ENCODE data around the gene DIO3.
"Not testable (repeated sequence)": the region's sequence is repeated elsewhere in the genome, so short reads cannot be mapped to it uniquely, and the experiment has no call there.

DIO3 gene

DNA sequence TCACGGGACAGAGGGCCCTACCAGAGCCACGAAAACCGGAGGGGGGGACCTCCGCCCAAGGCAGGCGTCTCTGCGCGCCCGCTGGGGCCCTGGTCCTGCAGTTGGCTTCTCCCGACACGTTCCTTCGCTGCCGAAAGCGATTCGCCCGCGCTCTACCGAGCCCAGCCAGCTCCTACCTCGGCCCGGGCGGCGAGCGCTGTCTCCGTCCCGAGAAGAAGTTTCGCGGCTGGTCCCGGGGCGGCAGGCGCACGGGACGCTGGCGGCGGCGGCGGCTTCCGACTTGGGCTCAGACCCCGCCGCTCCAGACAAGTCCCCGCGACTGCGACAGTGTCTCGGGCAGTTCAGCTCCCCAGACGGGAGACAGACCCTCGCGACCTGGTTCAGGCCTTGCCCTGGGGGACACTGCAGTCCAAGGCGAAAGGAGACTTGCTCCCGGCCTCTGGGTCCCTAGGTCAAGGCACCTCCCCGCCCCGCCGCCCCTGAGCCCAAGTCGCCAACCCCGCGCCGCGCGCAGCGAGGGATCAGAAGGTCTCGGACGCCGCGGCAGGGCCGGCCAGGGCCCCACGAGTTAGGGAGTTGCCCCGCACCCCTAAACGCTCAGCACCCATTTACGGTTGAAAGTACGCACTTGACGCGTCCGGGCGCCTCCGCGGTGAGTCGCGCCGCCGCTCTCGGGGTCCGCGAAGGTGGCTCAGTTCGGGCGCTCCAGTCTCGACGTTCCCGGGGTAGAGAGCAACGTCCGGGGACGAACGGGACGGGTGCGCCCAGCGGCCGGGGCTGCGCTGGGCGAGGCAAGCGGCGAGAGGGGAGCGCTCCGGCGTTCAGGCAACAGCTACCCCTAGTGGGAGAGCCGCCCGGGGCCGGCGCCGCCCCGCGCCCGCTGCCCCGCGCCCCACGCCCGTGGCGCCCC, 1.4 kb upstream of the DIO3 start:
- DNase-seq: no peak

DNA sequence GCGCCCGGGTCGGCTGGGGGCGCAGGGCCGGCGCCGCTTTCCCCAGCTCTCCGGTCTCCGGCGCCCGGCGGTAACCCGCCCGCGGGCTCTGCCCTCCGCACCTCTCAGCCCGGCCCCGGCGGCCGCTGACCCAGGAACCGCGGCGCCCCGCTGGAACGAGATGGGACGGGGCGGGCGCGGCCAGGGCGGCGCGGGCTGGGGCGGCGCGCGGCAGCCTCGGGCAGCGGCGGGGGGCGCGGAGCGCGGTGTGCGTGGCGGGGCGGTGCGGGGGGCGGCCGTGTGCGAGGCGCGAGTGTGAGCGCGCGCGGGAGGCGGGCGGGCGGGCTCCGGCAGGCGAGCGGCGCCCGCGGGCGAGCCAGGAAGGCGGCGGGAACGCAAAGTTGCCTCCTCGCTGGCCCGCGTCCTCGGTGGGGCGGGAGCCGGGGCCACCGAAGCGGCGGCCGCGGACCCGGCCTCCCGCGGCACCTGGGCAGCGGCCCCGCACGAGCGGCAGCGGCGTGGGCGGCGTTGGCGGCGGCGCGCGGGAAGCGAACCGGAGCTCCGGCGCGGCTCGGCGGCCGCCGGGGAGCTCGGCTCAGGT, 671 bp upstream of the DIO3 start:
- no peak for DNase-seq

DNA sequence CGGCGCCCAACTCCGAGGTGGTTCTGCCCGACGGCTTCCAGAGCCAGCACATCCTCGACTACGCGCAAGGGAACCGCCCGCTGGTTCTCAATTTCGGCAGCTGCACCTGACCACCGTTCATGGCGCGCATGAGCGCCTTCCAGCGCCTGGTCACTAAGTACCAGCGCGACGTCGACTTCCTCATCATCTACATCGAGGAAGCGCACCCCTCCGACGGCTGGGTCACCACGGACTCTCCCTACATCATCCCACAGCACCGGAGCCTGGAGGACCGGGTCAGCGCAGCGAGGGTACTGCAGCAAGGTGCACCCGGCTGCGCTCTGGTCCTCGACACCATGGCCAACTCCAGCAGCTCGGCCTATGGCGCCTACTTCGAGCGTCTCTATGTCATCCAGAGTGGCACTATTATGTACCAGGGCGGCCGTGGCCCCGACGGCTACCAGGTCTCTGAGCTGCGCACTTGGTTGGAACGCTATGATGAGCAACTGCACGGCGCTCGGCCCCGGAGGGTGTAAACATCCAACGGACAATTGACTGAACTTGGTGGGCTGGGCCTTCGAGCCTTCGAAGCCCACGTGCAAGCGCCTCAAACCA, 699 bp downstream of the DIO3 start:
- no peak for DNase-seq

DNA sequence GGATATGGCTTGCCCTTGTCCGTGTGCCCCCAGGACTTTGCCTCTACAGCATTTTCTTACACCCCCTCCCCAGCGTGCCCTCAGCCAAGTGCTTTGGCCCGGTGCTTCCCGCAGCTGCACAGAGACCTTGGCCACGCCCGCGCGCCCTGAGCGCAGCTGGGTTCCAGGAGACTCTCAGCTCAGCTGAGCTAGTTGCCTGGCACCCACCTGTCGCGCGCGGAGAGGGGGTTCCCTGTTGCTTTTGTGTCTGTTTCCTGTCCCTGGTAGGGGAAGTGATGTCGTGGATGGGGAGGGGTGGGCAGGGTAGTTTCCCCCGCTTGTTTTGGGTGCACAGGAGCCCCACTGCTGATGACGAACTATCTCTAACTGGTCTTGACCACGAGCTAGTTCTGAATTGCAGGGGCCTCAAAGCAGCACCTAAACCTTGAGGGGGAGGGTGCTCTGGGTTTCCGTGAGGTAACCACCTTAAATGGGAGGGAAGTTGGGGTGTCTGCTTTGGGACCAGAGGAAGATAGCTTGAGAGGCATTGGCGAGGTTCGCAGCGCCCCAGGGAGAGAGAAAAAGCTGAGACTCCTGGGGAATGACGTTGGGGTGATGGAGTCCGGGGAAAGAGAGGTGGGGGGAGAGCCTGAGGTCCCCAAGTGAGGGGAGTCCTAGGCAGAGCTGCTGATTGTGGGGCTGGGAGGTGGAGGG, 1.5 kb downstream of the DIO3 start:
- DNase-seq: no peak

DNA sequence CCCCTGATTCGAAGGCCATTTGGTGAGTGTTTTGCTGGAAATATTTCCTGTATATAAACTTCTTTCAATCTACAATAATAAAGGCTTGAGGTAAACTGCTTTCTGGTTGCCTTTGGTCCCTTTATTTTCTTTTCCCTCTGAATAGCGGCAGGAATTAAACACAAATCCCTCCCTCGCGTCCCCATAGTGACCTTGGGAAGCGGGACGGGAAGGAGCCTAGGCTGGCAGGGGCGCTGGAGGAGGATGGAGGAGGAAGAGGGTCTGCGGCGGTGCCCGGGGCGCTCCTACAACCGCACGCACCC, 2.0 kb downstream of the DIO3 start:
- no peak for DNase-seq

DNA sequence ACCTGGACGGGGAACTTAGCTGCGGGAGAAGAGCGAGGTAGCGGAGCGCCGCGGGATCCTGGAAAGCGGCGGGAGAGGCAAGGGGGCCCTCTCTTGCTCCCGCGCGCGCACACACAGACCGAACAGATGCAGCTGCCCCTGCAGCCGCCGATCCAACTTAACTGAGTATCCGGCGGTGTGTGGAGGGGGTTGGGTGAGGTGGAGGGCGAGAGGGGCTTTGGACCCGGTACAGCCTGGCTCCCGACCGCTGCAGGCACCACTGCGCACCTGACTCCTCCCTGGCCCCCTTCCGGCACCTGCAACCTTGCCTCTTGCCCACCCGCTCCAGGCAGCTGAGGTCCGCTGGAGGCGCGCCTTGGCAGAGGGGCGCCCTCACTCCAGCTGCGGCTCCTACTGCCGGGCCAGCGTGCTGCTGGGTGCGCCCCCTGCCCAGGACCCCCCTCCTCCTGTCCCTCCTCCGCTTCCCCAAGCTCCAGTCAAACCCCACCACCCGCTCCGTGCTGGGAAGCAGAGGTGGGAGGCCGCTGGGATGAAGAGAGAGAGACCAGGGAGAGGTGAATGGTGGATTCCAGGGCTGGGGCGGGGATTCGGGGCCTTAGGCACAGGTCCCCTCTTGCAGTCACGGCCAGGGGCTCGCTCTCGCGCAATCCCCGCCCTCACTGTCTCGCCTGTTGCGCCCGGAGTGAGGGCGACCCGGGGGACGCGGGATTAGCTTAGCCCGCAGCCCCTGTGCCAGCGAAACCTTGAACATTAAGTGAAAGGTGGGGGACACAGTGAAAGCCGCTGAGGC, 2.6 kb downstream of the DIO3 start:
- DNase-seq: no peak

DNA sequence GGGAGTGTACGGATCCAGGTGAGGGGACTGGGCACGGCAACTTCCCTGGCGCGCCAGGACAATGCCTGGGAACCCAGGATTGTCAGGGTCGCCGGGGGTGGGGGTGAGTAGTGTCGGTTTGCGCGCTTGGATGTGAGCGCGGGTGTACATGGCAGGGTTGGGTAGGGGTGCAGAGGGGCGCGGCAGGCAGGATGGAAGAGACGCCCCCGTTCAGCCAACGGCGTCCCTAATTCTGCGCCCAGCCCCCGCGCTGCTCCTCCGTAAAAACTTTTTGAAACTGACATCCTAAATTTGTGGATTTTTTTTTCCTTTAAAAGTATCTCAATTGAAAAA, 3.1 kb downstream of the DIO3 start:
- DNase-seq: no peak

DNA sequence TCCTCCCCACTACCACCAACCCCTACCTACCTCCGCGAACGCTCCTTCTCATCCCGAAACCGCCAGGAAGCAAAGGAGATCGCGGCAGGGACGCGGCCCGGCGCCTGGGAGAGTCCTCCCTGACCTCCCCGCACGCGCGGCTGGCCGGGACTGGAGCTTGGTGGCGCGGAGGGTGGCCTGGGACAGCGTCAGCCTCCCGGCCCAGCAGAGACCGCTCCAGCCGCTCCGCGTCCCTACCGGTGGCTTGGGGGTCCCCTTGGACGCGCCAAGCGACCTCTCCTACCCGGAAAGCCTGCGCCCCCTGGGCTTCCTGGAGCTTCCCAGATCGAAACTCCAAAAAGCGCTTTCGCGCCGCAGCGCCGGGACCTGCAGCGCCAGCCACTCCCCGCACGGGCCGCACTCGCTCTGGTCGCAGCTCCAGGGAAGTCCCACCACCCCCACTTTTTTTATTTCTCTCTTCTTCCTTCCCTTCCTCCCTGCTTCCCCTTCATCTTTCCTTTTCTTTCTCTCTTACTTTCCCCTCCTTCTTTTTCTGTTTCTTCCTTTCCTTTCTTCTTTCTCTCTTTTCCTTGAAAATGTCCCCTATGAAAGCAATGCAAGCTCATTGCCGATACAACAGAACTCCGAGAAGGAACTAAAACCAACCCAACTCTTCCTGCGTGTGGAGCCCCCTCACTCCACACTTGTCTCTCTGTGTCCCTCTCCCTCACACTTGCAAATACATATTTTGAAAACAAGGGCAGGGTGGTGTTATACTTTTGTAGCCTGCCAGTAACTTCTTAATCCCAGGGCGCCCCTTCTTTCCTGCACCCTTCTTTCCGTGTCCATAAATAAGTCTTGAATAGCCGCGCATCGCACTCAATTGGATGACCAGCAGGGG, 3.8 kb downstream of the DIO3 start:
- no peak for DNase-seq

DNA sequence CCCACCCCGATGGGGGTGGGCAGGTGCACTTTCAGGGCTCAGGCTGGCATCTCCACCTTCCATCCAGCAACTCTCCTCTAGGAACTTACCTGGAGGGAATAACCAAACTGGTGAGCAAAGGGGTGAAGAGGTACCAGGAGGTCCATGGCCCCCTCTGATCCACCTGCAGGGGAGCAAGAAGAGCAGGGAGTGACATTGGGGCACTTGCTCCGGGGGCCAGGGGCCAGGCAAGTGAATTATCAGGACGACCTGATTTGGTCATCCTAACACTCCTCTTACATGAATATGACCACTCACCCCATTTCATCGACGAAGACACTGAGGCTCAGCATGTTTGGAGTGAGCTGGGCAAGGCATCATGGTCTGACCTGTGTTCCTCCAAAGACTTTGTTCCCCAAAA, 6.0 kb downstream of the DIO3 start:
- DNase-seq: no peak

DNA sequence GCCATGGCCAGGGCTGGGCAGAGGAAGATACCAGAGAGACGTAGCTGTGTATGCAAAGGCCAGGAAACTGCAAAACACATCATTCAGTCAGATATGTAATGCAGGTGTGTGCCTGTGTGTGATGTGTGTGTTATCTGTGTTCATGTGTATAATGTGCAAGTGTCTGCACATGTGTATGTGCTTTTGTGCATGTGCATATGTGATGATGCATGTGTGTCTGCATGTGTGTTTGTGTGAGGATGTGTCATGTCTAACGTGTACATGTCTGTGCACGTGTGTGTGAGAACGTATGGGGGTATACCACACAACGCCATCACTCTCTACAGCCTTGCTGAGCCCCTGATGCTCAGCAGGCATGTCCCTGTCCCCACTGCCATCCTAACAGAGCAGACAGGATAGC, 9.7 kb downstream of the DIO3 start:
- DNase-seq: no peak

DNA sequence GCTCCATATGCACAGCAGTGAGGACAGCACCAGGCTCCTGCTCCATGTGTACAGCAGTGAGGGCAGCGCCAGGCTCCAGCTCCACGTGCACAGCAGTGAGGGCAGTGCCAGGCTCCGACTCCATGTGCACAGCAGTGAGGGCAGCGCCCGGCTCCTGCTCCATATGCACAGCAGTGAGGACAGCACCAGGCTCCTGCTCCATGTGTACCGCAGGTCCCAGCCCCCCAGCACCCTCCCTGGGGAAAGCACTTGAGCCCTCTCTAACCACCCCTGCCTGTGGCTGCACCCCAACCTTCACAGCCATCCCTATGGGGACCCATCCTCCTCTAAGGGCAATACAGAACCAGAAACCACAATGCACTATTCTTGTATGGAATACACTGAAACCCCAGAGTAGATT, 11.2 kb downstream of the DIO3 start:
- not testable (repeated sequence) for DNase-seq

DNA sequence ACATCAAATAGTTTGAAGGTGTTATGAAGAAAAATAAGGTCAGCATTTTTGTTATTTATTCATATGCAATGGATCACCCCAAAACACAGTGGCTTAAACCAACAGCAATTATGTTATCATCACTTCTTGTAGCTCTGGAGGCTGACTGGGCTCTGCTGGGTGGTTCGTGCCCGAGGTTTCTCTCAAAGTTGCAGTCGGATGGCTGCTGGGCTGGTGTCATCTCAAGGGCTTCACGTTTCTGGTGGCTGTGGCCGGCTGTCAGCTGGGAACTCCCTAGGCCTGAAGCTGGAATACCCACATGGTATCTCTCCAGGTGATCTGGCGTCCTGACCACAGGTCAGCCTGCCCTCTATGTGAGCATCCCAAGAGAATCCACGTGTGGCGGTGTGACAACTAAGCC, 12.0 kb downstream of the DIO3 start:
- no peak for DNase-seq

DNA sequence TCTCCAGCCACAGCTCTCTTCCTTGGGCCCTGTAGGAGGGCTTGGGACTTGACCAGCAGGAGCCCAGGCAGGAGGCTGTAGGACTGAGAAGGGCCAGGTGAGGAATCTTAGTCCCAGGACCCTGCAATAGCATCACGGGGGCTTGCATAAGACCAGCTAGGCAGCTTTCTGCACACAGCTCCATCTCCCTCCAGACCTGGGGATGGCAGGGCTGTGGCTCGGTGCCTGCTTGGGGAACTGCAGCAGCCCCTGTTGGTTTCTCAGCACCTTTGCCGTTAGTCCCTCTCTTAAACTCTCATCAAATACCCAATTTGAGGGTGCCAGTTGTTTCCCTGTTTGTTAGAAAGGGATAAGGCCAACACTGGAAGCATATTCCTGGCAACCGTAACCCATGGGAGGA, 14.3 kb downstream of the DIO3 start:
- no peak for DNase-seq

DNA sequence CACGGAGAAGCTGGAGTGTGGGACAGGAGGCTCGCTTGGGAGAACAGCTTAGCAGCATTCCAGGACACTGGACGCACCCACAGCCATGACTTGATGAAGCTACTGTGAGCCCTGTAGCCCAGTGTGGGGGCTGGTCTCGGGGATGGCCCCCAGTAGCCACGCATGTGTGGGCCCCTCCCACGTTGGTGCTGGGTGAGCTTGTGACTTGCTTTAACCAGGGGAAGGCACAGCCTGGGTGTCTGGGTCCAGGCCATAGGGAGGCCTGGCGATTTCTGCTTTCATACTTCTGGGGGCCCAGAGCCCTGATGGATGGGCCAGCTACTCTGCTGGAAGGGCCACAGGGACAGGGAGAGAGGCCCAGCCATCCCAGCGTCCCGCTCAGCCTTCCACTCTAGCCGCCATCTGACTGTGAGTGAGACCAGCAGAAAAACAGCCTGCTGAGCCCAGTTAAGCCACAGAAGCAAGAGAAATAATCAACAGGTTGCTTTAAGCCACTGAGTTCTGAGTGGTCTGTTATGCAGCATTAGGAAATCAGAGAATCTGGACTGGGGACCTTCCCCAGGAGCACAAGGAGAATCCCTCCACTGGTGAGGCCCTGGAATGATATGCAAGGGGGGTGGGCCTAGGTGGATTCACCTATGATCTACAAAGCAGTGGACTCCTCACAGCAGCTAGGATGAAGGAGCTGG, 16.1 kb downstream of the DIO3 start:
- no peak for DNase-seq

DNA sequence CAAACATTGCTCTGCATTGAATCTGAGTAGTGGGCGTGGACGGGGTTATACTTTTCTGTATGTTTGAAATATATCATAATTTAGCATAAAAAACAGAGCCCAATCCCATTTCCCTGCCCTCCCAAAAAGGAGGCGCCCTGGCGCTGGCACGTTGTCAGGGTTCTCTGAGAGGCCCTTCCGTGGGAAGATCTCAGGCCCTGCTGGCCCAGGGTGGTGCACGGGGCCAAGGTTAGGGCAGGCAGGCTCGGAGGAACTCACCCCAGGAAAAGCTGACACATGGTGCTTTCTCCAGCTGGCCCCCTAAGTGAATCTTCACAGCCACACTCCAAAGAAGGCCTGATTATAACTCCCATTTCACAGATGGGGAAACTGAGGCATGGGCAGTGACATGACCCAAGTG, 17.2 kb downstream of the DIO3 start:
- DNase-seq: no peak

DNA sequence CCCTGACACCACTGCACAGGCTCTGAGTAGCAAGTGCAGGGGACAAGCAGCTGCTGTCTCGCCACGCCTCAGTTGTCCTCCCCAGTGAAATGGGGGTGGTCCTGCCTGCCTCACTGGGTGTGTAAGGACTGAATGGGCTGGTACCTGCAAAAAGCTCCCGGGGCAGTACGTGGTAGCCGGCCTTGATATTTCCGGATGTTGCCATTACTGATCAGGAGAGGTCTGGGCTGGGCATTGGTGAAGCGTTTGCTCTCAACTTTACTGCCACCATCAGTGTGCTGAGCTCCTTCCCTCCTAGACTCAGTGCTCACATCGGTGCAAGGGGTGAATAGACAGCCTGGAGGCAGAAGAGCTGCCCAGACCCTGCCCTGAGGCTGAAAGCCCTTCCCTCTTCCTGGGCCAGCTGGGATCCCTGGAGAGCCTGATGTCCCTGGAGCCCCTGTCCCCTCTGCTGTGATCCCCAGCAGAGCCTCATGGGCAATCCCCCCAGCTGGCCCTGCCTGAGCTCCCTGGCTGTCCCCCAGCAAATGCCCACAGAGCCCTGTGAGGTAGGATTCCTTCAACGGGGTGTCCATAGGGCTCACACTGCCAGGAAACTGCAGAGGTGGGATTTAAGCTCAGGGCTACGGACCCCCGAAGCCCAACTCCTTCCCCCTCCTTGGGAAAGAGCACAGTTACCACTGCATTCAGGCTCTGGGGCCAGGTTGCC, 18.2 kb downstream of the DIO3 start:
- DNase-seq: no peak

DNA sequence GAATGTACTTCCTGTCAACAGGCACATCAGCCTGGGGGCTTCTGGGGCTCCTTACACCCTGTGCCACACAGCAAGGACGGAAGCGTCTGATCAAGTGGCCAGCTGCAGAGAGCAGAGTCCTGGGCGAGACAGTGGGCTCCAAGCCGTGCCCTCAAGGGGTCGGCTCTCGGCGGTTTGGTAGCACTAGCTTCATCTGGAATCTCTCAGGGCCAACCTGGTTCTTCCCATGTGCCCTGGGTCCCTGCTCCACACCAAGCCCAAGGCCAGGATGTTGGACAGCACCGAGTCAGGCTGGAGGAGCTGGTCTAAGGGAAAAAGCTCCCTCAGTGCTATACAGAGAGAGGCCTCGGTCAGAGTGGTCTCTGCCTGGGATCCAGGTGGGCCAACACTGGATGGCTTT, 20.5 kb downstream of the DIO3 start:
- DNase-seq: no peak

DNA sequence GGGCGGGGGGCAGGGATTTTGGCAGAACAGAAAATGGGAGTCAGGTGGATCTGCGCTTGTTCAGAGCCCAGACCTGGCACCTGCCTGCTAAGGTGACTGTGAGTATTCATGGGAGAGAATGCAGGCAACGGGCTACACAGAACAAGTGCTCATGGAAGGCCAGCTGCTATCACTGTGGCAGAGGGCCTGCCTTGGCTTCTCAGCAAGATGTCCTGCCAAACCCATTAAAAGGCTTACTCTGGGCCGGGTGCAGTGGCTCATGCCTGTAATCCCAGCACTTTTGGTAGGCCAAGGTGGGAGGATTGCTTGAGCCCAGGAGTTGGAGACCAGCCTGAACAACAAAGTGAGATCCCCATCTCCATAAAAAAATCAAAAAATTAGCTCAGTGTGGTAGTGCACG, 21.0 kb downstream of the DIO3 start:
- no peak for DNase-seq

DNA sequence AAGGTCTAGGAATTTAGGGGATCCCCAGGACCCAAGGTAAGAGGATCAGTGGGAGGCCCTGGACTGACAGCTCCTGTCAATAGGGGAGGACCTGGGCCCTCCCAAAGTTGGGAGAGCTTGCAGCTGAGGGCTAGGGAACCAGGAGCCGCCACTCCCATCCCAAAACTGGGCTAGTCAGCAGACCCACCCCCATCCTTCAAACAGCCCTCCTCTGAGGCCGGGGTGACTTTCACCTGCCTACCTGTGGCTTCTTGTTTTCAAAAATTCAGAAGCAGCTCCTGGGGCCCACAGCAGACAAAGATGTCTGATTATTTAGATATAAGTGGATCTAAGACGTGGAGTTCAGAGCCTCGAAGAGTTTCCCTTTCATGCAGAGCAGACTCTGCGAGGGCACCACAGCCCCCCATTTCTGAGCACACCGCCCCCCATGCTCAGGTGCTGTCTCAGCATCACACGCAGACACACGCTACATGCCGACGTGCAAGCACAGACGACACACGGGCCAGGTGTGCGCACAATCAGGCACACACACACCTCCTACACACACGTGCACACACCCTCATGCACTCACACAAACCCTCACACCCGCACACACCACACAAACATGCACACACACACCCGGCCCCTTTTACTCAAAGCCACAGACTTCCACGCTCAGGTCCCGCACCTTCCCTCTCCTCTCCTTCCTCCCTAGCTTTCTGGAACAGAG, 21.9 kb downstream of the DIO3 start:
- DNase-seq: no peak

DNA sequence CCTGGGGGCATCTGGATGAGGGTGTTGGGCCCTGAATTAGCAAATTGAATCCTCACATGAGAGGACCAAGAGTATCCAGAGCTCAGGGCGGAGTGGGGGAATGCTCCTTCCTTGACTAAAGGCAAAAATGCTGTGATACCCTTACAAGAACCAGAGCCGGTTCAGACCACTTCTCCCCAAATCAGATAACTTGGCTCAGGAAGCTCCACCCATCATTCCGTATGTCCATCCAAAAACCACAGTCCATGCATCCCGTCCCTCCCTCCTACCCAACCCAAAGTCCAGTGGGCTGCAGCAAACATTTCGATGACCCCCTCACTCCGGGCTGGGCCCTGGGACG, 22.4 kb downstream of the DIO3 start:
- no peak for DNase-seq

Data from NCI-H2227 treated with DMSO at 0.1 percent for 48 hours (cell line).